ENCODE data around the gene IL10RA.
"Not testable (repeated sequence)": the region's sequence is repeated elsewhere in the genome, so short reads cannot be mapped to it uniquely, and the experiment has no call there.

IL10RA gene

DNA sequence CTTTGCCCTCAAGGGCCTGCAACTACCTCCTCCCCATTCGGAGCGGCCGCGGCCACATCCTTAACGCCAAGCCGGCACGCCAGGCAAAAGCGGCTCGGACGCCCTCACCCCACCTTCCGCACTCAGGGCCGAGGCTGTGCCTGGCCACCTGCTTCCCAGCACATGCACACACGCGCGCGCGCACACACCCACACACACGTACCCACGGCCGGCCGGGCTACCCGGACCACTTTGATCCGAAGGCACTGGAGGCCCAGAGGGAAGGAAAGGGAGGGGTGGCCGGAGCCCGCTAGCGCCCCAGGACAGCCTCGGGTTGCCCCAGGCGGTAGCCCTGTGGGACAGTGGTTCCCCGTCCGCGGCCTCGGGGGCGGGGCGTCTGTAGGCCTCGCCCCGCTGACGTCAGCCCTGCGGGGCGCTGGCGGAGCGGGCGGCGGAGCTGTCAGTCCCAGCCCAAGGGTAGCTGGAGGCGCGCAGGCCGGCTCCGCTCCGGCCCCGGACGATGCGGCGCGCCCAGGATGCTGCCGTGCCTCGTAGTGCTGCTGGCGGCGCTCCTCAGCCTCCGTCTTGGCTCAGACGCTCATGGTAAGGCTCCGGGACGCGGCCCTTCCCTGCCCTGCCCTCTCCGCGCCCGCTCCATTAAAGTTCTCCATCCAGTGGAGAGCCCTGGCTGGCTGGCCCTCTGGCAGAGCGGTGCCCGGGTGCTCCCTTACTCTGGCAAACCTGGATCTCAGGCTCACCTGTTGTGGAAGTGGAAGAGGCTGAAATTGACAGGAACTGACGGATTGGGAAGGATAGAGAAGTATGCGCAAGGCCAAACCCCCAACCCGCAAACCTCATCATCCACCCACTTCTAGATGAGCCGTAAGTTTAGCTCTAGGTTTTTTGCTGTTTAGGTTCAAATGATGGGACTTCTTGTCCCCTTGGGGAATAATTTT is at the start of gene IL10RA:
Gene IL10RA (plus strand): TSS at position 442 of the 935 bp plus-strand sequence. CDS start 74 bp downstream, at position 516.
- DNase-seq (ENCODE audit: low read depth in 2 of 2) = peak; percentile 71 to 77

DNA sequence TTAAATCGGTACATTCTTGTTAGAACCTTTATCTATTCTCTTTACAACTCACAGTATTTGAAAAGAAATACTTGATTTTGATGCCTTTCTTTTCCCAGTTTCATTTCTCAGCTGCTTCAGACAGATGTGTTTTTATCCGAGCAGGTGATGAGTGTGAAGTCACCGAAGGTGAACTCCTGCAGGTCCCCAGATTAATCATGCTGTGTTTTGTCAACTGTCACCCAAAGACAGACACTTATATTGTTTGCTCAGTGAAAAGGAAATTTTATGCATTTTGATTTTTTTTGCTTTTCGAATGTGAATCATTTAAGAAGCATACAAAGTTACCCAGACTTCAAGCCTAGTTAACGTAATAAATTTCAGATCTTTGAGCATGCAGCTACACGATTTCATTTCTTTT is 49.2 kb upstream of the IL10RA start:
- DNase-seq (ENCODE audit: low read depth in 2 of 2) = no peak

DNA sequence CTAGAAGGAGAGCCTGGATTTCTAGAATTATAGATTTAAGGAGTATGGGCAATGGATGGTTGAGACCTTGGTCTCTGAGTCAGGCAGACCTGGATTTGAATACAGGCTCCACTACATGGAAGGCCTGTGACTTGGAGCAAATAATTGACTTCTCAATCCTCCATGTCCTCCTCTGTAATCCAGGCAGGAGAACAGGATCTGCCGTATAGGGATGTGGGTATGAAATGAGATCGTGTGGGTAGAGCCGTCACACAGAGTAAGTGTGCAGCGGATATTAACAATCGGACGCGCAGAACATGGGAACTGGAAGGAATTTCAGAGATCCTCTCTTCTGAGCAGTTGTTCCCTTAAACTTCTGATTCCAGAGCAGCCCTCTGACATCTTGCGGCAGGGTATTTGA is 45.5 kb upstream of the IL10RA start:
- DNase-seq (ENCODE audit: low read depth in 2 of 2) = no peak

DNA sequence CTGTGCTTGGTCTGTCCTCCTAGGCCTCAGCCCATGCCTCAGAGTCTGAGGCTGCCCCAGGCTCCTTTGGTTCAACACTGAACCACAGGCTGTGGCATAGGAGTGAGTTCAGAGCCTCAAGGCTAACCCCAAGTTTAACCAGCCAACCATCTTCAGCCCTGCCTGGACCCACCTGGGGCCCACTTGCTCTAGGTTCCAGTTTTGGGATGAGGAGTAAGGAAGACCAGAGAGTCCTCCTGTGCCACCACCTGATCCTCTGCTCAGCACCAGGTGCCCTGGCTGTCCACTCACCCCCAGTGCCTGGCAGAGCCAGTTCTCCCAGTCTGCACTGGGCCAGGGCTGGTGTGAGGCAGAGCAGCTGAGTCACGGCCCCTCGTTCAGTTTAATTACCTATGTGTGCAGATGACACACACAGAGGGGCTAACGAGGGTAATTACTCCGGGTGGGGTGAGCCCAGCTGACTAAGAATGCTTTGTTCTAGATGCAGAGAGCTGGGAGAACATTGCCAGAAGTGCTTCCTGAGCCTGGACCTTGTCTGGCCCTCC is 45.0 kb upstream of the IL10RA start:
- no peak for DNase-seq (ENCODE audit: low read depth in 2 of 2)

DNA sequence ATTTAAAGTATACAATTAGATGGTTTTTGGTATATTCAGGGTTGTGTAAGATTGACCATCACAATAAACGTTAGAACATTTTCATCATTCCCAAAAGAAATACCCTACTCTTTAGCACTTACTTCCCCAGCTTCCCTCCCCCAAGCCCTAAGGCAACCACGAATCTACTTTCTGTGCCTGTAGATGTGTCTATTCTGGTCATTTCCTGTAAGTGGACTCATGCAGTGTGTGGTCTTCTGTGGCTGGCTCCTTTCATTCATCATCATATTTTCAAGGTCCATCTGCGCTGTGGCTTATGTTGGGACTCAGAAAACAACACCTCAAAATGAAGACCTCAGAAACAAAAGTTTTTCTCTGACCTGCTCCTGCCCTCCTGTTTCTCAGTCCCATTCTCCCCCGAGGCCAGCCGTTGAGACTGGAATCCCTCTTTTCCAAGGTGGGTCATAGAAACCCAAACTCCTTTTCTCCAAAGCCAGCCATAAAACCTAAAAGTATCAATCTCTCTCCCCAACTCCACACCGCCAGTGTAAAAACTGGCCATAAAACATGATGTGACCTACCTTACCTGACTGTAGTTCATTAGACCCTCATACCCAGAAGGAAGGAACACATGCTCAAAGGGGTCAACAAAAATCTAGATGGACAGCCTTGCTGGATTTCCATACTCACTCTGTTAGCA is 44.1 kb upstream of the IL10RA start:
- no peak for DNase-seq (ENCODE audit: low read depth in 2 of 2)

DNA sequence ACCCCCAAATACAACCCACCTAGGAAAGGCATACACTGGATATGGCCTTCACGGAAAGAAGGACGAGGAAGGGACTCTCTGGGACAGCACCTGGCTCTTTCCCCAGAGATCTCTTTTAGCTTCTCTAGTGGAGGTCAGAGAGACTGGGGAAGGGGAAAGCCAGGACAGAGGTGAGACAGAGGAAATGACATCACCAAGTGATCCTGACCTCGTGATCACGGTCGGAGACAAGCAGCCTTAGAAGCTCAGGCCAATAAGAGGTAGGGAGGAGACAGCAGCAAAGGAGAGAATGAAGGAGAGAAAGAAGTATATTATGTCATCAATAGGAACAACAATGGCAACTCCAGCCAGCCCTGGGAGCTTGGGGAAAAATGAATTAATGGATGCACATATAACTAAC is 41.6 kb upstream of the IL10RA start:
- no peak for DNase-seq (ENCODE audit: low read depth in 2 of 2)

DNA sequence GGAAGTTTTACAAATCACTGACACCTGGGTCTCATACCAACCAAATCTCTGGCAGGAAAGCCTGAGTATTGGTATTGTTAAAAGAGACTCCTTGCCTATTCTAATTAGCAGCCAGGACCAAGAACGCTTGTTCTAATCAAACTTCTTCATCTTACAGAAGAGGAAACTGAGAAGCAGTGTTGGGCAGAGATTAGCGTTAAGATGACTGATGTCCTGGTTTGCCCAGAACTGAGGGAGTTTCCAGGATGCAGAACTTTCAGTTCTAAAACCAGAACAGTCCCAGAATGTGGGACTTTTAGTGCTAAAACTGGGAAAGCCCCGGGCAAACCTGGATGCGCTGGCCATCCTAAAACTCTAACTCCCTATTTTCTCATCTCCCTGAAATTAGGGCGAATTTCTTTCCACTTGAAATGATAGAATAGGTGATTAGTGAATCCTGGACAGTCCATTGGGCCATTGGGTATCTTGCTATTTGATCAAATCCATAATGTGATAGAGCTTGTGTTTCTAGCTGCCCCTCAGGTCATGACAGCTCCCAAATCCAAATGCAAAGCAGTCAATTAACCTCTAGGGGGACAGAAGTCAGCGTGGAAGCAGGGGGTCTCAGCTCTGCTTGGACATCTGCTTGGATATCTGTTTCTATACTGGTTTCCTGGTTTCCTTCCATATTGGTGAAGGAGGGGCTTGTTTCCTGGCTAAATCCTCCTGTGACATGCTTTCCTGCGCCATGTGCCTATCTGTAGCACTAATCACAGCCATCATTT is 41.0 kb upstream of the IL10RA start:
- no peak for DNase-seq (ENCODE audit: low read depth in 2 of 2)

DNA sequence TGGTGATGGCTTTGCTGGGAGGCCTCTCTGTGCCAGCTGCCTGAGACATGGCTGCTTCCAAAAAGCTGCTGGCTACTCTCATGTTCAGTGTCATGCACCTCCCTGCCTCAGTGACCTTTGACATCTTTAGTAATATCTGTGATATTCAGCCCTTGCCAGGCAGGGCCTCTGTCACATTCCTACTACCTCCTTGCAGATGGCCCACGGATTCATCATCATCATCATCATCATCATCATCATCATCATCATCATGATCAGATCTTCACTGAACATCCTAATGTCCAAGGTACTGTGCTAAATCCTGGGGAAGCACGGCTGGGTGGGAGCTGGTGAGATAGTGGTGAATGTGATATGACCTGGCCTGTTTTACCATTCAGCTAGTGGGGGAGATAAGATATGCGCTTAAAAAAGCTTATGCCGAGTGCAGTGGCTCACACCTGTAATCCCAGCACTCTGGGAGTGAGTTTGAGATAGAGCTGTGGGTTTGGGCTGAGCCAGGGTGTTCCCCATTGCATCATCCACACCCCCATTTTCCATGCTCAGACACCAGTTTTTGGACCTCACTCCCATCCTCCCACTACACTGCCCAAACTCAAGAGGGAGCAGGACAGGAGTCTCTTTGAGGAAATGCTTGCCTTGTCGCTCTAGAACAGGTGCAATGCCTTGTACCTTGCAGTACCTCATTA is 39.9 kb upstream of the IL10RA start:
- DNase-seq (ENCODE audit: low read depth in 2 of 2) = no peak

DNA sequence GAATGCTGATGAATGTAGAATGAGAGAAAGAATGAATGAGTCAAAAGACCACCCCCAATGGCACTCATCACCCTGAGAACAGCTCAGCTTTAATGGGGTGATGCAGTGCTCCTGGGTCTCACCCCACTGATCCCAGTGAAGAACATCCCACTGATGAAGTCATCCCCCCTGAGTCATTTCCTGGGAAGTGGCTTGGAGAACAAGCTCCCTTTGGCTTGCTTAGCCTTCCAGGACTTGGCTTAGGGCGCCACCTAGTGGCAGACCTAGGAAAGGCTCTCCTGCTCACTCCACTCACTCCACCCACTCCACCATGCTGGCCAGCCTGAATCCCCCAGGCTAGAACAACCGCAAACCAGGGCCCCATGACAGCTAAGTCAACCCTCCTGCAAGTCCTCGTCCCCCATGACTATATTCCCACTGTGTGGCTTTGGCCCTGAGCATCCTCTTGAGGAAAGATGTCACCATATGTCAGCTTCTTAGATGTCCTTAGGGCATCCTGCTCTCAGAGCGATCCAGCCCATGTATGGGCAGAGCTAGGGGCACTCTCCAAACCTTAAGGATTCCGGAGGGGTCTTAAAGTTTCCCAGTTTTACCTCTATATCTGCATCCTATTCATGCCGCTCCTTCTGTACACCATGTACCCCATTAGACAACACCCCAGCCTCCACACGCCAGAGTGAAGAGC is 39.2 kb upstream of the IL10RA start:
- peak; percentile 81 to 82 for DNase-seq (ENCODE audit: low read depth in 2 of 2)

DNA sequence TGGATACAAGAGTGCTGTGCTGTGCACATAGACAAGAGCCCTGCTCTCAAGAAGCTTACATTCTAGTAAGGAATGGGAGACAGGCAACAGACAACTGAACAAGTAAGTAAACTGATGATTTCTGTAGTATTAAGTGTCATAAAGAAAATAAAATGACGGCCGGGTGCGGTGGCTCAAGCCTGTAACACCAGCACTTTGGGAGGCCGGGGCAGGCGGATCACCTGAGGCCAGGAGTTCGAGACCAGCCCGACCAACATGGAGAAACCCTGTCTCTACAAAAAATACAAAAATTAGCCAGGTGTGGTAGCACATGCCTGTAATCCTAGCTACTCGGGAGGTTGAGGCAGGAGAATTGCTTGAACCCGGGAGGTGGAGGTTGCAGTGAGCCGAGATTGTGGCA is 38.4 kb upstream of the IL10RA start:
- DNase-seq (ENCODE audit: low read depth in 2 of 2) = not testable (repeated sequence)

DNA sequence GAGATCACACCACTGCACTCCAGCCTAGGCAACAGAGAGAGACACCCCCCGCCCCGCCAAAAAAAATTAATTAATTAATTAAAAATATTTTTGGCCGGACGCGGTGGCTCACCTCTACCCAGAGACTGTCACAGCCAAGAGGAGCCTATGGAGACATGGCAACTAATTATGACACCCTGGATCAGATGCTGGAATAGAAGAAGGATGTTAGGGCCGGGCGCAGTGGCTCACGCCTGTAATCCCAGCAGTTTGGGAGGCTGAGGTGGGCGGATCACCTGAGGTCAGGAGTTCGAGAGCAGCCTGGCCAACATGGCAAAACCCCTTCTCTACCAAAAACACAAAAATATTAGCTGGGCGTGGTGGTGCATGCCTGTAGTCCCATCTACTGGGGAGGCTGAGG is 37.7 kb upstream of the IL10RA start:
- not testable (repeated sequence) for DNase-seq (ENCODE audit: low read depth in 2 of 2)

DNA sequence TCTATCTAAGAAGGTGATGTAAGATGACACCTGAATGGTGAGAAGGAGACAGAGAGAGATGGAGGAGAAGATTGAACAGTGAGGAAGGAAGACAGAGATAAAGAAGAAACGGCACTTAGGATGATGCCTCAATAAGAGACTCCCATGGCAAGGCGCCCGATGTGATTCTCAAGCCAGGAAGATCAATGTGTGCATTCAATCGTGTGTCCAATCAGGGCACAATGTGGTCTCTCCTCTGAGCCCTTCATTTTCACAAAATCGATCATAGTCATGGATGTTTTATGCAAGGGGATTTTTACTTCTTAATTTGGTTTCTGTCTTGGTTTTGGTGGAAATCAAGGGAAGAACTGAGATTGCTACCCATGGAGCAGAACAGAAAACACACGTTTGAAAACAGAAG is 37.1 kb upstream of the IL10RA start:
- no peak for DNase-seq (ENCODE audit: low read depth in 2 of 2)

DNA sequence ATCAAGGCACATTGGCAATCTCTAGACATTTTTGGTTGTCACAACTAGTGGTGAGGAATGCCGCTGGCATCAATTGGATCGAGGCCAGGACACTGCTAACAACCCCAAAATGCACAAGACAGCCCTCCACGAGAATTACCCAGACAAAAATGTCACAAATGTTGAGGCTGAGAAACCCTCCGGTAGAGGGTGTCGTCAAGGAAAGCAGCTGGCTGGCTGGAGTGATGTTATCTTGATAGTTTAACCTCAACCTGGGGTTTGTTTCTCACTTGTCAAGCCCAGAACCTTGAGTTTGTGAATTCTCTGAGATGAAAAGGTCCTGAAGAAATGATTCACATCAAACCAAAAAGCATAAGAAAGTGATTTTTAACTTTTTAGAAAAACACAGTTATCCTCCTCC is 35.9 kb upstream of the IL10RA start:
- peak in 1 of 2 donors; percentile 46 for DNase-seq (ENCODE audit: low read depth in 2 of 2)

DNA sequence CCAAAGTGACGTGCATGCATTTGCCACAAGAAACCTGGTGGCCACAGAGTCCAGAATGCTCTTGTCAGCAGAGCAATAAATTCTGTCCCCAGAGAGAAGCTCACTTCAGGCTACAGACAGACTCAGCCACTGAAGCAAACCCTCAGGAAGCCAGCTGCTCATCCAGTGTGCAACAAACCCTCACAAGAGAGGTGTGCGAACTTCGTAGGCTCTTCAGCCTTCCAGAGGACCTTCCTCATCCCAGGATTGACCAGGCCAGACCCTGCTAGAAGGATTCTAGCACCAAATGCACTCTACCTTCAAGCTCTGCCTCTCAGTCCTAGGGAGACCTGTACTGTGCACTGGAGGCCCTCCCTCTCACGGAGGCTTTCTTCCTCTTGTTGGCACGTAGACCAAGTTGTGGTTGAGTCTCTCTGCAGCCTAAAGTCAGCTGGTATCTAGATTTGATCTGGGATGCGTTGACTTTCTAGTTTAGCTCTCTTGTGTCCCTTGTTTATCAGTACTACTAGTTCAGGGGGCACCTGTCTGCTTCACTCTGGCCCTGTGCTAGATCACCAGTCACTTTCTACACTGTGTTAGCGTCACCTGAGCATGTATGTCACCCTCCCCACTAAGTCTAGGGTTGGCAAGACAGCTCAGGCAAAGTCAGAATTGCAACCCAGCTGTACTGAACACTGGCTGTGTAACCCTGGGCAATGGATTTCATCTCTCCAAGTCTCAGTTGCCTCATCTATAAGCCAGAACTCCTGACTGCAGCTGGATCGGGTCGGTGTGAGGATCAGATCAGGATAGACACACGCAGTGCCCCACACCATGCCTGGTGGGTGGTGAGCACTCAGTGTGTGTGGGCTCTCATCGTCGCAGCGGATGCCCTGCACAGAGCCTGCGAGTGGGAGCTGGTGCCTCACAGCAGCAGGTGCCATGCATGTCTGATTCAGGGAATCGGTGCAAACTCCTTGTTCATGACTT is 34.9 kb upstream of the IL10RA start:
- no peak for DNase-seq (ENCODE audit: low read depth in 2 of 2)

DNA sequence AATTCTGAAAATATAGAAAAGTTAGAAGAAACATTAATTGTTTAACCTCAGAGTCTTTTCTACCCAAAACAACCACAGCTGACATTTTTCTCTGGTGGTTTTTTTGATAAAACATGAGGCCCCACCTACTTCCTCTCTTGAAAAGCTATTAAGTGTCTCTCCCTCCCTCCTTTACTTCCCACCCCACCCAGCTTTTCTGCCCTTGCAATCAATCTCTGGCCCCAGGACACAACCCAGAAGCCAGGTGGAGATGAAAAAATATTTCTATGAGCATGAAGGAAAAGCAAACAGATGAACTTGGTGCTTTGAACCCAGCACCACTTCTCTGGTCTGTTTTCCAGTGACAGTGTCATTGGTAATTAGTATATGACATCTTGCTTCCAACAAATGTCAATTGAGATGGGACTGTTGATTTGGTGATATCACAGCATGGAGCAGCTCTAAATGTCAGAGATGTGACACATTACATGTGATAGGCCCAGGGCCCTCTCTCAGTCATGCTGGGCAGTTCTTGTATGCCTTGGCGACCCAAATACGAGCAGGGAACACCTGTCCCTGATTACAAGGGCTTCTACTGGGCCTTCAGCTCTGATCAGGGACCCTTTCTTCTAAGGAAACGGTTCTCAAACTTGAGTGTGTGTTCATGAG is 33.0 kb upstream of the IL10RA start:
- DNase-seq (ENCODE audit: low read depth in 2 of 2) = no peak

DNA sequence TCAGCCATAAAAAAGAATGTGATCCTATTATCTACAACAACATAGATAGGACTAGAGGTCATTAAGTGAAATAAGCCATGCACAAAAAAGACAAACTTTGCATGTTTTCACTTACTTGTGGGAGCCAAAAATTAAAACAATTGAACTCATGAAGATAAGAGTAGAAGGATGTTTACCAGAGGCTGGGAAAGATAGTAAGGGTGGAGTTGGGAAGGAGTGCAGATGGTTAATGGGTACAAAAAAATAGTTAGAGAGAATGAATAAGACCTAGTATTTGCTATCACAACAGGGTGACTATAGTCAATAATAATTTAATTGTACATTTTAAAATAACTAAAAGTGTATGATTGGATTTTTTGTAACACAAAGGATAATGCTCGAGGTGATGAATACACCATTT is 27.2 kb upstream of the IL10RA start:
- no peak for DNase-seq (ENCODE audit: low read depth in 2 of 2)

DNA sequence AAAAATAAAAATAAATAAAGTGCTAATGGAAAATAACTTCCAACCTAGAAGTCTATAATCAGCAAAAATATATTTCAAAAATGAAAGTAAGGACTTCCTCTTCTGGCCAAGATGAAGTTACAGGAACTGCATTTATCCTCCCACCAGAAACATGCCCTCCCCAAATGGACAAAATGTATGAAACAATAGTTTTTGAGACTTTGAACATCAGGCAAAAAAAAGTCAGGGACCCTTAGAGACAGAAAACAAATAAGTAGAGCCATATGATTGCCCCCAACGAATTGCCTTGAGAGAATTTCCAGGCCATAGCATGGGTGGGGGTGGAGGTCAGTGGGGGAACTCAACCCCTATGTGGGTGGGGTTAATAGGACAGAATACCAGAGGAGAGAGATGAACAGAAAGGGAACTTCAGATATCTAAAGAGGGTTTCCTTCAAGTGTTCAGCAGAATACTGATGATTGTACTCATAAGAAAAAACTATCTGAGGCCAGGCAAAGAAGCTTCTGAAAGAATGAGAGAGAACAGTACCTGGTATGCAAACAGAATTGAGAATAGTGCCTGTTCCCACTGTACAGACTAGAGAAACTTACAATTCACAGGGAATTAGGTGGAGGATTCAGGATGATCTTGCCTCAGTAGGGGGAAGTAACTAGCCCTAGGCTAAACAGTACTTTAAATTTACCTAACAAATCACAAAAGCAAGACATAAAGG is 26.6 kb upstream of the IL10RA start:
- no peak for DNase-seq (ENCODE audit: low read depth in 2 of 2)

DNA sequence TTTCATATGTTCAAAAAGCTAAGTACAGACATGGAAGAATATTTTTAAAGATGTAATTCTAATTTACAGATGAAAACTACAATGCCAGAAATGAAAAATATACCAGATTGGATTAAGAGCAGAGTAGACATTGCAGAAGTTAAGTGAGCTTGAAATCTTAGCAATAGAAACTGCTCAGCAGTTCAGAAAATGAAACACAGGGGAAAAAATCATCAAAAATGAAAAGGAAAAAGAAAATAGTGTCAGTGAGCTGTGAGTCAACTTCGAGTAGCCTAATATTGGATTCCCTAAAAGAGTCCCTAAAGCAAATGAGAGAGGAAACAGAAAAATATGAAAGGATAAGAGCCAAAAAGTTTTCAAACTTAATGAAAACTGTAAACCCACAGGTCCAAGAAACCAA is 25.8 kb upstream of the IL10RA start:
- DNase-seq (ENCODE audit: low read depth in 2 of 2) = no peak

Data from stimulated activated CD4-positive, alpha-beta T cell treated with anti-CD3 and anti-CD28 coated beads, Interleukin-1b, Interleukin-23, amount 100 ng/mL, for 4 hours (primary cell).